HCT116 (cell line): ENCODE measurements around the gene DMRT3. TPM values are rescaled to one million over a fixed set of nuclear protein-coding genes. Genes with fewer than 3 reads are reported as not detected.

Experiments
- ATAC-seq: fragments of 200-7000 bp; cut with Tn5 transposase; 2 replicates; pipeline ENCODE4 v1.9.1; 2020; ENCODE audit warnings: mild to moderate bottlenecking, moderate library complexity
- BruUV-seq: library from RNA; stranded (reverse); fragments of 400-500 nt; replicated peaks from 2 replicates; lab custom pipeline; 2021; lab: Mats Ljungman, UMichigan
- CTCF ChIA-PET: fragments of 300-600 bp; sonication (Branson Sonifier 250); formaldehyde crosslinking; loops from one replicate; lab custom pipeline; 2021; ENCODE audit warnings: antibody characterized with exemption; lab: Charles Lee
- POLR2A ChIA-PET: fragments of 300-600, 350-600 bp; sonication (Branson Sonifier 250); formaldehyde crosslinking; loops from one replicate; lab custom pipeline; 2021; ENCODE audit warnings: antibody characterized with exemption; lab: Charles Lee
- RAD21 ChIA-PET, 2 experiments: fragments of 300-600 bp; sonication (Branson Sonifier 250); formaldehyde crosslinking; loops; one replicate each; lab custom pipeline; 2023; ENCODE audit warnings: low total read pairs in 2 of 2; ENCODE audit not compliant: uncharacterized antibody in 2 of 2, unreplicated experiment in 2 of 2, low non-redundant PET in 1 of 2; lab: Charles Lee
- DNase-seq: peaks from one replicate; pipeline ENCODE4 v3.0.0-alpha.2; 2010; ENCODE audit warnings: low read depth, low spot score
- H2AFZ ChIP-seq: fragments of 200-600 bp; shearing (Covaris generic), sonication (generic); 2 replicates; pipeline ENCODE4 v1.6.1; 2017; ENCODE audit warnings: low read depth, mixed run types, mixed read lengths, antibody characterized with exemption, low read length; ENCODE audit not compliant: poor library complexity, severe bottlenecking
- H3K27ac ChIP-seq: 2 replicates; pipeline ENCODE4 v1.5.1; 2012; ENCODE audit warnings: low read depth, low read length
- H3K27me3 ChIP-seq: fragments of 200-600 bp; sonication (generic); 2 replicates; pipeline ENCODE4 v1.6.1; 2016; ENCODE audit warnings: mixed run types, low read length, mixed read lengths; ENCODE audit not compliant: insufficient read depth
- H3K36me3 ChIP-seq, 2 experiments: fragments of 200-500 bp in 1 of 2; fragments of 200-600 bp in 1 of 2; sonication (Bioruptor generic) in 1 of 2; sonication (generic) in 1 of 2; 2 replicates each; pipeline versions ENCODE4 v1.5.1 to v1.6.1; 2014 to 2016; ENCODE audit warnings: low read length in 2 of 2, inconsistent platforms in 1 of 2, mixed read lengths in 1 of 2, mixed run types in 1 of 2; ENCODE audit not compliant: insufficient read depth in 2 of 2, control insufficient read depth in 1 of 2
- H3K4me1 ChIP-seq, 2 experiments: fragments of 200-600 bp in 1 of 2; sonication (generic) in 1 of 2; 2 replicates each; pipeline versions ENCODE4 v1.5.1 to v1.6.1; 2012 to 2017; ENCODE audit warnings: low read length in 2 of 2, inconsistent platforms in 1 of 2, mild to moderate bottlenecking in 1 of 2, mixed read lengths in 1 of 2, mixed run types in 1 of 2, moderate library complexity in 1 of 2; ENCODE audit not compliant: insufficient read depth in 2 of 2, control insufficient read depth in 1 of 2
- H3K4me2 ChIP-seq: fragments of 200-600 bp; sonication (generic); 2 replicates; pipeline ENCODE4 v1.6.1; 2017; ENCODE audit warnings: mixed run types, low read length, mixed read lengths
- H3K4me3 ChIP-seq, 2 experiments: fragments of 200-600 bp in 1 of 2; sonication (generic) in 1 of 2; replicated peaks in 1 of 2; 2 replicates each; pipeline ENCODE4 v1.5.1; 2011 to 2016; ENCODE audit warnings: low read length in 2 of 2, control low read depth in 1 of 2, low read depth in 1 of 2, mild to moderate bottlenecking in 1 of 2, mixed read lengths in 1 of 2, mixed run types in 1 of 2
- H3K79me2 ChIP-seq: fragments of 200-600 bp; sonication (generic); 2 replicates; pipeline ENCODE4 v1.6.1; 2017; ENCODE audit warnings: mild to moderate bottlenecking, mixed run types, low read length, moderate library complexity, mixed read lengths; ENCODE audit not compliant: insufficient read depth
- H3K9ac ChIP-seq: fragments of 200-600 bp; sonication (generic); 2 replicates; pipeline ENCODE4 v1.6.1; 2016; ENCODE audit warnings: low read length, mixed read lengths
- H3K9me2 ChIP-seq: fragments of 200-600 bp; sonication (generic), shearing (Covaris generic); 2 replicates; pipeline ENCODE4 v1.6.1; 2017; ENCODE audit warnings: mixed run types, mild to moderate bottlenecking, moderate library complexity; ENCODE audit not compliant: insufficient read depth
- H3K9me3 ChIP-seq, 2 experiments: fragments of 200-500 bp in 1 of 2; fragments of 200-600 bp in 1 of 2; sonication (Bioruptor generic) in 1 of 2; sonication (generic) in 1 of 2; 2 replicates each; pipeline ENCODE4 v1.6.1; 2014 to 2017; ENCODE audit warnings: low read length in 2 of 2, mixed read lengths in 2 of 2, inconsistent platforms in 1 of 2, low read depth in 1 of 2, mild to moderate bottlenecking in 1 of 2, mixed run types in 1 of 2, moderate library complexity in 1 of 2; ENCODE audit not compliant: control insufficient read depth in 1 of 2, insufficient read depth in 1 of 2
- H4K20me1 ChIP-seq: fragments of 200-600 bp; sonication (generic), shearing (Covaris generic); 2 replicates; pipeline ENCODE4 v1.6.1; 2017; ENCODE audit warnings: mixed run types, mild to moderate bottlenecking, moderate library complexity; ENCODE audit not compliant: insufficient read depth
- CTCF ChIP-seq, 3 experiments: fragments of 200-600 bp in 1 of 3; sonication (generic) in 1 of 3; IDR thresholded peaks in 2 of 3; conservative IDR thresholded peaks in 1 of 3; 2 replicates each; pipeline ENCODE4 v1.5.1; 2012 to 2017; ENCODE audit warnings: low read depth in 2 of 3, low read length in 2 of 3, antibody characterized with exemption in 1 of 3, borderline replicate concordance in 1 of 3, control low read depth in 1 of 3, mild to moderate bottlenecking in 1 of 3, mixed read lengths in 1 of 3, mixed run types in 1 of 3, moderate library complexity in 1 of 3; ENCODE audit not compliant: insufficient read depth in 1 of 3
- ELF1 ChIP-seq: IDR thresholded peaks from 2 replicates; pipeline ENCODE4 v1.6.1; 2012; ENCODE audit warnings: low read depth, borderline replicate concordance
- EZH2 ChIP-seq: fragments of 200-600 bp; sonication (generic); IDR thresholded peaks from 2 replicates; pipeline ENCODE4 v1.6.1; 2017; ENCODE audit warnings: antibody characterized with exemption, mixed run types
- EZH2phosphoT487 ChIP-seq: fragments of 200-600 bp; IDR thresholded peaks from 2 replicates; pipeline ENCODE4 v1.6.1; 2018; ENCODE audit warnings: antibody characterized with exemption, borderline replicate concordance
- FOSL1 ChIP-seq: IDR thresholded peaks from 2 replicates; pipeline ENCODE4 v1.6.1; 2012; ENCODE audit warnings: low read depth
- JUND ChIP-seq: IDR thresholded peaks from 2 replicates; pipeline ENCODE4 v1.6.1; 2012
- MAX ChIP-seq: IDR thresholded peaks from 2 replicates; pipeline ENCODE4 v1.6.1; 2012
- POLR2A ChIP-seq: IDR thresholded peaks from 2 replicates; pipeline ENCODE4 v1.7.0; 2011; ENCODE audit warnings: borderline replicate concordance; ENCODE audit not compliant: insufficient read depth, insufficient read length; ENCODE audit errors: extremely low read depth
- REST ChIP-seq: IDR thresholded peaks from 2 replicates; pipeline ENCODE4 v1.6.1; 2012; ENCODE audit warnings: low read depth
- SP1 ChIP-seq: IDR thresholded peaks from 2 replicates; pipeline ENCODE4 v1.6.1; 2012; ENCODE audit warnings: low read depth
- SRF ChIP-seq: IDR thresholded peaks from 2 replicates; pipeline ENCODE4 v1.6.1; 2012; ENCODE audit warnings: low read depth
- YY1 ChIP-seq: IDR thresholded peaks from 2 replicates; pipeline ENCODE4 v1.6.1; 2011; ENCODE audit warnings: low read length, low read depth, moderate library complexity, mild to moderate bottlenecking; ENCODE audit not compliant: insufficient replicate concordance; ENCODE audit errors: extremely low read depth
- intact Hi-C: fragments of 100-400 bp; cut with micrococcal nuclease; formaldehyde crosslinking; loops from 2 replicates; pipeline ENCODE4 v1.10.0; 2022
- total RNA-seq: library from RNA; stranded (reverse); gene quantifications from one replicate; pipeline ENCODE4 v1.2.1, GENCODE V29; 2021; ENCODE audit not compliant: unreplicated experiment

Gene DMRT3
- total RNA-seq, 1 experiment from 2014 or later = not detected

DNA sequence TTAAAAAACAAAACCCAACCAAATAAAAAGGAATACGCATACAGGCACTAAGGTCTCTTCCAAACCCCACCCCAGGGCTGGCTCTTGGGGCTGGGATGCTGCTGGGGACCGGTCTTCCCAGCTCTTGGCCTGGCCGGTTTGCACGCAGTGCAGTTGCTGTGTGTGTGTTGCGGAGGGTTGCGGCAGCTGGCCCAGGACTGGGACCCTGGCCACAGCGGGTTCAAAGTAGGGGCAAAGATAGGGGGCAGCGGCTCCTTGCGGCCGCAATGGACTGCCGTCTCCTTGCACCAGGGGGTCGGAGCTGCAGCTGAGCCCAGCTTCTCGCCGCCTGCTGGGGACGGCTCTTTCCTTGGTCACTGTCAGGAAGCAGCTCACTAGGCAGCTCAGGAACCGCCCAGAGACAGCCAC, 5.0 kb downstream of the DMRT3 start (continued):
- no peak for TF ChIP-seq REST

DNA sequence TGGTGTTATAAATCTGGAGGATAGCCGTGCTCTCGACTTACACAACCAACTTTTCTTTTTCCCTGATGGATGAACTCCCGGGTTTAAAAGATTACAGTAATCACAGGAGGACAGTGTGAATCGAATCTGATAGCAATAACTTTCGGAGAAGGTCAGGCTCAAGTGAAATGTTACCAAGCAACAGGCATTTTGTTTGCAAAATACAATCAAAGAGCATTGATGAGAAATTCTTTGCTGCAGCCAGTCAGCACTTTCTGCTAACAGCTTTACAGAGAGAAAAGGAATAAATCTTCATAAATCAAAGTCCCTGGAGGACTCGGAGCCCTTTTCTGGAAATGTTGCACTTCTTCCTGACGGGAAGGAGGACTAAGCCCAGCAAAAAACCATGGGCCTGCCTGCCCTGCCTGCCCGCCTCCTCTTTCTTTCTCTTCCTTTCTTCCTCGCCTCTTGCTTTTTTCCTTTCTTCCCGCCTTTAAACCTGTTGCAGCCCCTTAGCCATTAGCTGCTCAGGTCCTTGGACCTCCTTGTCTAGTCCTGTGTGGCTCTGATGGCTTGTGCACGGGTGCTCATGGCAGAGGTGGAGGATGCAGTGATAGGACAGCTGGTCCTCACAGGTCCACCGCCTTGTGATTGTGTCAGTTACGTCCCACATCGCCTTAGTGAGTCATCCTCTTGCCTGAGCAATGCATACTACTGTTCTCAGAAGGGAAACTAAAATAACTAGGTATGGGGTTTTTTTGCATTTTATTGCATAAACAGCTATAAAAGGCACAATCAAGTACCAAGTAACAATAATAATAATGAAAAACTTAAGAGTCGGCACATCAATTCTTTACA, 6.2 kb downstream of the DMRT3 start:
- no peak overlapping the region for H3K9ac ChIP-seq
- RAD21 ChIA-PET = no interaction called here
- no peak overlapping the region for H2AFZ ChIP-seq
- no TSS peak for BruUV-seq
- H4K20me1 ChIP-seq = no peaks in the 10 kb centered on the region
- ATAC-seq = no peak
- no peaks in the 10 kb centered on the region for H3K4me1 ChIP-seq
- H3K4me3 ChIP-seq = no peak overlapping the region
- no peaks in the 10 kb centered on the region for H3K79me2 ChIP-seq
- POLR2A ChIA-PET = no interaction called here
- CTCF ChIA-PET = no interaction called here
- no peak overlapping the region for H3K4me2 ChIP-seq
- no peaks in the 10 kb centered on the region for H3K9me2 ChIP-seq
- peaks cover 6% of the 10 kb centered on the region for H3K27me3 ChIP-seq
- intact Hi-C loops = no loop called here
- no peak overlapping the region for H3K27ac ChIP-seq
- no peaks in the 10 kb centered on the region for H3K9me3 ChIP-seq
- no peaks in the 10 kb centered on the region for H3K36me3 ChIP-seq
- no peak for DNase-seq
- TF ChIP-seq POLR2A (no peak), REST (no peak), ELF1 (no peak), MAX (no peak), SP1 (no peak), YY1 (no peak), JUND (no peak), FOSL1 (no peak), EZH2 (no peak), EZH2phosphoT487 (no peak), SRF (no peak), CTCF (IDR thresholded peaks at IDR 0.05 in 2 of 3, conservative IDR thresholded peaks at IDR 0.05 in 1 of 3; ENCODE audit: borderline replicate concordance in 1 of 3, insufficient read depth in 1 of 3, low read depth in 2 of 3, low read length in 2 of 3) (no peak)
